HK-2 (cell line): ENCODE measurements around the gene CST3.
A peak's percentile ranks its signal among the peaks of the same experiment; 100 is the strongest.
"Not testable (repeated sequence)": the region's sequence is repeated elsewhere in the genome, so short reads cannot be mapped to it uniquely, and the experiment has no call there.

Source experiments
- DNase-seq: peaks from one replicate; pipeline ENCODE4 v3.0.0-alpha.2; 2018; ENCODE audit not compliant: unreplicated experiment

Gene CST3

DNA sequence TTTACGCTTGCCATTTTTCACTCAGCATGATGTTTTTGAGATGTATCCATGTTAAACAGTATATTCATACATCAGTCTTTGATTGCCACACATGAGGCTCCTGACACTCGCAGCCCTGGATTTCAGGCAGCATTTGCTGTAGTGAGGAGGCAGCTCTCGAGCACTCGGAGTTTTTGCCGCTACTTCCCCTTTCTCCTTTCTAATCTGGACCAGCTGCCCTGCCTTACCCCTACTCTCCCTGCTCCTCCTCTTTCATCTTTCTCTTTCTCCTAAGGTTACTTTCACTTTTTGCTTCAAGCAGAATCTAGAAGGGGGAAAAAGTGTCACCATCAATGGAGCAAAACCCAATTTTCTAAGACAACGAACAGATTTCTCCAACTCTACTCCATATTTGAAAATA lies 5.9 kb upstream of the CST3 start:
- no peak for DNase-seq

DNA sequence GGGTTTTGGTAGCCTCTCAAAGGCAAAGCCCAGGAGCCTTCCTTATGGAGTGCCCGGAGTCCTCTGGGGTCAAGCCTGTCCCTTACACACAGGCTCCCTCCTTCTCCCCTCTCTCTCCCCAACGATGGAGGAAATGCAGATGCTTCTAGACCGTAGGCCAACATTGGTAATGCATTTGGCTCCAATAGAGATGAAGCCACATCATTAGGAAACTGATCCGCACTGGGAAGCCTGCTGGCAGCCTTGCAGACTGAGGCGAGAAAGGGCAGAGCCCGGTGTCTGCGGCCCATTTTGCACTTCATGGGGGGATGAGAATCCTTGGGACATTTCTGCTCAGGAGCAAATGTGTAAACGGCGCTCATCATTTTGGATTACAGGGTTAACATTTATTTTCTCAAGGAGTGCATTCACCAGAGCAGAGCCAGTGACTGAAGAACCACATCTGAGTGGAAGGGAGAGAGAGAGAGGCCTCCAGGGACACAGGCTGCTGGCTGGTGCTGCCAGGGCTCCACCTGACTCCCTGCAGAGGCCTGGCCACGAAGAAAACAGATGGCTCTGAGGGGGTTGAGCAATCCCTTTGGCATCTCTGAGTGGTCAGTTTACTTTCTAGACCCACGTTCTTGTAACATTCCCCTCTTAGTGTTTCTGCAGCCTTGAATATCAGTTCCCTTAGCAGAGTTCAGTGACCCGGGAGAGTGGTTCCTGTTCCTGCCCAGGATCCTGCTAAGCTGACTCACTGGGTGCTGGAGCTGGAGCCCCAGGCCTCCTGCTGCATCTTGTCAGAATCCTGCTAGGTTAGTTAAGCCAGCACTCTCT lies 4.4 kb upstream of the CST3 start:
- DNase-seq: peak; percentile 41

GRCh38 chr20:23640671-23641667 lies 3.2 kb upstream of the CST3 start:
- no peak for DNase-seq

DNA sequence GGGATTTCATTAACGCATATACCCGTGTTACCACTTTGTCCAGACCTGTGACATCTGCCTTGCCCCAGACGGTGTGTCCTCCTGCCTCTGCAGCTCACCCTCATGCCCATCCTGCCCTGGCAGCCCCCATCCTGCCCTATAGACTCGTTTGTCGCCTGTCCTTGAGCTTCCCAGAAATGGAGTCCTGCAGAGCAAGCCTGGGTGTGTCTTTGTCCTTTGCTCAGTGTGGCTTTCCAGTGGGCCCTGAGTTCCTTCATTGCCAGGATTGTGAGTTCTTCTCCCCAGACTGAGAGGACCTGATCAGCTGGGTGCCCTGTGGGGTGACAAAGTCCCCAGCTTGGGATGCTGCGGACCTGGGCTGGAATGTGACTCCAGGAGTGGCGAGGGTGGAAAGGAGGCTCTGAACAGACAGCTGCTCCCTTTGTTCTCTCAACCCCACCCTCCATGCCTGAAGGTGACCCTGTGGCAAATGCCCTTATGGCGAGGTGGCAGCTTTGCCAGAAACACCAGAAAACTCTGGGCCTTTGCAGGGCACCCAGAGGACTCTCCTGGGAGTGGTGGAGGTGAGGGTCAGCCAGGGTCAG lies 2.4 kb upstream of the CST3 start:
- DNase-seq: no peak

DNA sequence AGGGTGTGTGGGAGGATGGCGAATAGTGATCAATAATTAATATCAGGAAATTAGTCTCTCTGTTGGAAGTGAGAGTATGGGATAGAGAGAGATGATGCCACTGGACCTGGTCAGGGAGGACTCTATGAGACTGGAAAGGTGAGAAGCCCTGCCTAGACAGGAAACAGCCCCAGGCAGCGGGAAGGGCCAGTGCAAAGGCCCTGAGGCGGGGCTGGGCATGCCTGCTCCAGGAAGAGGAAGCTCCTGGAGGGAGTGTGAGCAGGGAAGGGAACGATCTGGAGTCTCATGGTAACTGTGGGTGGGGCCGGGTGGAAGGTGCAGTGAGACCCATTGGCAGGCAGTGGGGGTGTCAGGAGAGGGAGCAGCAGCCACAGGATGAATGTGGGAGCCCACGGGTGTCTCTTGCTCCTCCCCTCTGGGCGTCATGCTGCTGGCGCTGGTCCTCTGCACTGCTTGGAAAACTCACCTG lies 1.8 kb upstream of the CST3 start:
- no peak for DNase-seq

- DNase-seq: no peak
Measured at GRCh38 chr20:23638309-23638708, 554 bp upstream of the CST3 start.

GRCh38 chr20:23636908-23637281 lies 860 bp downstream of the CST3 start:
- no peak for DNase-seq

- DNase-seq: no peak
Measured at GRCh38 chr20:23636182-23636907, 1.4 kb downstream of the CST3 start.

GRCh38 chr20:23635768-23636090 lies 2.0 kb downstream of the CST3 start:
- not testable (repeated sequence) for DNase-seq

- no peak for DNase-seq
Measured at GRCh38 chr20:23634985-23635767, 2.6 kb downstream of the CST3 start.

DNA sequence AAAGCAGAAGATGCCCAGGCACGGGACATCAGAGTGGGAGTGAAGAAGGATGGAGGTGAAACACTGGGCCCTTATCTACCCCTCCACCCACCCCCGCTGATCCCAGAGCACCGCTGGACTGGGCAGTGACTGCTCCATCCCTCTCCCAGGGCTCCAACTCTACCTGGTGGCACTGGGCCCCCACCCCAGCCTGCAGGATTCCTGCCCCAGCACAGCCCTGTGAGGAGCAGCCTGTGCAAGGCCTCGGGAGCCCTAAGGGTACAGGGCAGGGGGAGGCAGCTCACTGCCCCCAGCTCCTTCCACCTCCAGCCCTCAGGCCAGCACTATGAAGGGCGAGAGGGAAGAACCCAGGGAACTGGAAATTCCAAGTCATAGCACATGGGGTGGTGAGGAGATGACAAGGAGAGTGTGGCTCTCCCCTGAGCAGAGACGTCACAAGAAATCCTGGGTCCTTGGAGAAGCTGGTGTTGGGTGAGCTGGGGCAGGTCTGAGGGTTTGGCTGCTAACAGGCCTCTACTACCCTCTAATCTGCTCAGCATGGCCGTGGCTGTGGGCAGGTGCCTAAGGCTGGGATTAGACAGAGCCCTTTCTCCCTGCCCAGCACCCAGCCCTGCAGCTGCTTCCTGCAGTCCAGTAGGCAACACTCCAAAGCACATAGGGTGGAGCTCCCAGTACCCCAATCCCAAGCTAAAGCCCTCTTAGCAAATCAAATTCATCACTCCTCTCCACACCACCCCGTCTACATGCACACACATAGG lies 3.5 kb downstream of the CST3 start:
- no peak for DNase-seq

GRCh38 chr20:23632711-23633573 lies 4.8 kb downstream of the CST3 start:
- DNase-seq: no peak

- DNase-seq: no peak
Measured at GRCh38 chr20:23631981-23632710, 5.6 kb downstream of the CST3 start.

- DNase-seq: no peak
Measured at GRCh38 chr20:23631226-23631822, 6.4 kb downstream of the CST3 start.

- DNase-seq: no peak
Measured at GRCh38 chr20:23630392-23630849, 7.3 kb downstream of the CST3 start.

DNA sequence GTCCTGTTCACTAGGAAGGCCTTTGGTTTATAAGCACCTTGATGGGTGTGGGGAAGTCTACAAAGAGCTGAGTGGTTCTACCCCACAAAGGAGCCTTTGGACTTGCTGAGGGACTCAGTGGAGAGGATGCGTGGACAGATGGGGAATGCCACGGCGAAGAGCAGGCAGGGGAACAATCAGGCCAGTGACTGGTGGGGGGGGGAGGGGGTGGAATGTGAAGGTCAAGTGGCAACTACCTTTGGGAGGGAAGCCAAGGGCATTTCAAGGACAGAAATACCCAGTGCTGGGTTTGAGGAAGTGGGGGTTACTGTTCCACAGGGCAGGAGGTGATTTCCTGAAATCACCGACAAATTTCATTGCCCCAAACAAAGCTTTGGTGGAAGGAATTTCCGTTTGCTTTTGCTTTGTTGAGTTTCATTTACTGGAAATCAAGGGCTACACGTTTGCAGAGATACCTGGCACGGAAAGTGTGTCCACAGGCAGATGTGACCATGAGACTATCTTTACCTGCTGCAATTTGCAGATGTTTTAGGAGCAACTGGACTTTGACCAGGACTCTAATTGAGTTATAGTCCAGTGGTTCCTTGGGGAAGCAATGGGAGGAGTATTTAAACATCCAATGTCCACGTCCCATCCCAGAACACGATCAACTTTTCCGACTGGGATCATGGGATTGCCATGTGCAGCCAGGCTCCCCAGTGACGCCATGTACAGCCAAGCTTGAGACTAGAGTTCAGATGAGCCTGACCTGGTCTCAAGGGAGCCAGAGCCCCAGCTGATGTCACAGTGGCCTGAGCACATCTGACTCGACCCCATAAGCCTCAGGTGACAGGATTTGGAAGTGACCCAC lies 8.0 kb downstream of the CST3 start:
- DNase-seq: no peak

GRCh38 chr20:23629017-23629541 lies 8.7 kb downstream of the CST3 start:
- peak; percentile 73 for DNase-seq
